HEK293T (cell line): ENCODE data around the gene BRIP1.

Experiments used
- ARNT ChIP-seq: fragments of 450-650 bp; IDR thresholded peaks from 2 replicates; pipeline ENCODE4 v1.6.1; 2017; ENCODE audit warnings: mild to moderate bottlenecking
- BHLHE40 ChIP-seq: fragments of 450-650 bp; IDR thresholded peaks from 2 replicates; pipeline ENCODE4 v1.6.1; 2016; ENCODE audit warnings: mild to moderate bottlenecking, moderate library complexity, borderline replicate concordance
- ELF4 ChIP-seq: fragments of 450-650 bp; IDR thresholded peaks from 2 replicates; pipeline ENCODE4 v1.6.1; 2017; ENCODE audit warnings: antibody characterized with exemption
- FOXA1 ChIP-seq: fragments of 450-650 bp; IDR thresholded peaks from 2 replicates; pipeline ENCODE4 v1.6.1; 2016; ENCODE audit warnings: mild to moderate bottlenecking
- FOXK2 ChIP-seq: fragments of 450-650 bp; IDR thresholded peaks from 2 replicates; pipeline ENCODE4 v1.6.1; 2016; ENCODE audit warnings: mild to moderate bottlenecking
- FOXM1 ChIP-seq: fragments of 450-650 bp; IDR thresholded peaks from 2 replicates; pipeline ENCODE4 v1.6.1; 2017; ENCODE audit warnings: mild to moderate bottlenecking, borderline replicate concordance
- HDGF ChIP-seq: fragments of 450-650 bp; IDR thresholded peaks from 2 replicates; pipeline ENCODE4 v1.6.1; 2017; ENCODE audit warnings: antibody characterized with exemption, borderline replicate concordance
- LEF1 ChIP-seq: fragments of 450-650 bp; IDR thresholded peaks from 2 replicates; pipeline ENCODE4 v1.6.1; 2017; ENCODE audit warnings: mild to moderate bottlenecking, borderline replicate concordance
- PKNOX1 ChIP-seq: fragments of 450-650 bp; IDR thresholded peaks from 2 replicates; pipeline ENCODE4 v1.6.1; 2016
- TARDBP ChIP-seq: fragments of 450-650 bp; IDR thresholded peaks from 2 replicates; pipeline ENCODE4 v1.6.1; 2016

DNA sequence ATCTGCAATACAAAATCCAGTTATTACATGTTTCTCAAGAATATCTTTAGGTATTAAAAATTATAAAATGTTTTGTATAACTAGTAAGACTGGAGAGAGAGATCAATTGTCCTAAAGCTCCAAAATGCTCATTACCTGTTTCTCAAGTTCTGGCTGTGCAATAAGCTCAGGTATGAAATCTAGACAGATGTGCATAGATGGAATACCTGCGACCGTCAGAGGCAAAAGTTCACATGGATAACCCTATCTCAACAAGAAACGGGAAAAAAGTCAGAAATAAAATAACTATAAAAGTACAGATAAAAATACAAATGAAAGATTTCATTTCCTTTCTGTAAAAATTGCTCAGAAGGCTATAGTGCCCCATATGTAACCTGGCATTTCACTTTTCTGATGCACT lies 5.8 kb upstream of the BRIP1 start:
- TF ChIP-seq ELF4 (no peak), TARDBP (no peak), FOXM1 (no peak), FOXK2 (no peak), LEF1 (no peak), HDGF (no peak), FOXA1 (no peak), PKNOX1 (no peak), BHLHE40 (no peak), ARNT (no peak)
